H1 (cell line): ENCODE data around the gene SMIM20. TPM values are rescaled to one million over a fixed set of nuclear protein-coding genes. Genes with fewer than 3 reads are reported as not detected.

Experiments used
- CBX5 ChIP-seq: fragments of 300-800, 300-1000 bp; sonication (generic); IDR thresholded peaks from 2 replicates; pipeline ENCODE4 v1.7.1; 2016; ENCODE audit warnings: antibody characterized with exemption, low read length, low read depth
- HDAC2 ChIP-seq, 2 experiments: fragments of 300-600 bp in 1 of 2; sonication (generic) in 1 of 2; IDR thresholded peaks; 2 replicates each; pipeline ENCODE4 v1.6.1; 2011 to 2012; ENCODE audit warnings: low read depth in 2 of 2, low read length in 2 of 2, mild to moderate bottlenecking in 2 of 2, moderate library complexity in 2 of 2, borderline replicate concordance in 1 of 2, inconsistent platforms in 1 of 2
- polyA plus RNA-seq, 7 experiments: library from polyadenylated mRNA; depleted of rRNA in 3 of 7; stranded (reverse) in 5 of 7; unstranded in 2 of 7; fragments of >200 nt in 5 of 7; fragments of 200-250 nt in 2 of 7; gene quantifications; 1 replicate in 5 of 7; 2 replicates in 1 of 7; 4 replicates in 1 of 7; pipeline versions ENCODE4 v1.2.1 to v1.2.3, GENCODE V29; 2011 to 2013; ENCODE audit warnings: missing spikeins in 2 of 7, mixed read lengths in 2 of 7
- total RNA-seq: library from RNA; stranded (reverse); fragmentation: NEBNext Ultra II Directional; extraction: Animal tissue kit (Norgen Biotek cat#: 25700); gene quantifications from 2 replicates; pipeline ENCODE4 v1.2.1, GENCODE V29; 2021

Gene SMIM20
- total and polyA plus RNA-seq, 2 of the 8 experiments (the other 6 are each of a cell fraction or from before 2014, with no cell fraction given), result 21.9 to 36.9 TPM

GRCh38 chr4:25969374-25970155 lies 55.5 kb downstream of the SMIM20 start (continued):
- TF ChIP-seq HDAC2 (IDR thresholded peaks at IDR 0.05; ENCODE audit: borderline replicate concordance in 1 of 2, low read depth in 2 of 2, low read length in 2 of 2), result no peak
- no peak for TF ChIP-seq CBX5
